Esophagus (tissue), 2 donors: ENCODE data around the gene CNTNAP5. TPM values are rescaled to one million over a fixed set of nuclear protein-coding genes. Genes with fewer than 3 reads are reported as not detected.

Experiments used
- H3K27ac ChIP-seq, 2 donors: one replicate each; pipeline ENCODE4 v1.5.1; 2013; ENCODE audit warnings: low read depth in 2 of 2, mild to moderate bottlenecking in 2 of 2, inconsistent platforms in 1 of 2, low read length in 1 of 2, moderate library complexity in 1 of 2
- H3K27me3 ChIP-seq, 2 donors: one replicate each; pipeline ENCODE4 v1.6.1; 2013; ENCODE audit warnings: low read length in 2 of 2, control low read depth in 1 of 2, mild to moderate bottlenecking in 1 of 2; ENCODE audit not compliant: insufficient read depth in 2 of 2, control insufficient read depth in 1 of 2
- H3K36me3 ChIP-seq, 2 donors: one replicate each; pipeline ENCODE4 v1.6.1; 2013; ENCODE audit warnings: low read length in 1 of 2; ENCODE audit not compliant: control insufficient read depth in 2 of 2, insufficient read depth in 2 of 2
- H3K4me1 ChIP-seq, 2 donors: one replicate each; pipeline ENCODE4 v1.6.1; 2013; ENCODE audit warnings: low read length in 1 of 2; ENCODE audit not compliant: control insufficient read depth in 2 of 2, insufficient read depth in 2 of 2
- H3K4me3 ChIP-seq, 2 donors: one replicate each; pipeline ENCODE4 v1.5.1; 2013; ENCODE audit warnings: low read length in 2 of 2, mild to moderate bottlenecking in 2 of 2, low read depth in 1 of 2, moderate library complexity in 1 of 2
- H3K9me3 ChIP-seq, 2 donors: one replicate each; pipeline ENCODE4 v1.6.1; 2013; ENCODE audit warnings: mild to moderate bottlenecking in 2 of 2, low read depth in 1 of 2, low read length in 1 of 2, moderate library complexity in 1 of 2; ENCODE audit not compliant: control insufficient read depth in 2 of 2, insufficient read depth in 1 of 2
- WGBS, 2 donors: extraction: QIAGEN DNeasy Blood & Tissue Kit; methylation state at CpG; one replicate each; pipeline ENCODE4 v1.1.7; 2013; 5-methylcytosine and 5-hydroxymethylcytosine counted together
- polyA plus RNA-seq, 2 donors: library from polyadenylated mRNA; stranded (reverse); fragments of 200-250 nt; gene quantifications; one replicate each; pipeline ENCODE4 v1.2.3, GENCODE V29; 2013
- donor health status: healthy with polysubstance abuse.
- donor health status: Bipolar disorder and iron deficiency.

CNTNAP5 gene
- polyA plus RNA-seq, 2 donors, result not detected

DNA sequence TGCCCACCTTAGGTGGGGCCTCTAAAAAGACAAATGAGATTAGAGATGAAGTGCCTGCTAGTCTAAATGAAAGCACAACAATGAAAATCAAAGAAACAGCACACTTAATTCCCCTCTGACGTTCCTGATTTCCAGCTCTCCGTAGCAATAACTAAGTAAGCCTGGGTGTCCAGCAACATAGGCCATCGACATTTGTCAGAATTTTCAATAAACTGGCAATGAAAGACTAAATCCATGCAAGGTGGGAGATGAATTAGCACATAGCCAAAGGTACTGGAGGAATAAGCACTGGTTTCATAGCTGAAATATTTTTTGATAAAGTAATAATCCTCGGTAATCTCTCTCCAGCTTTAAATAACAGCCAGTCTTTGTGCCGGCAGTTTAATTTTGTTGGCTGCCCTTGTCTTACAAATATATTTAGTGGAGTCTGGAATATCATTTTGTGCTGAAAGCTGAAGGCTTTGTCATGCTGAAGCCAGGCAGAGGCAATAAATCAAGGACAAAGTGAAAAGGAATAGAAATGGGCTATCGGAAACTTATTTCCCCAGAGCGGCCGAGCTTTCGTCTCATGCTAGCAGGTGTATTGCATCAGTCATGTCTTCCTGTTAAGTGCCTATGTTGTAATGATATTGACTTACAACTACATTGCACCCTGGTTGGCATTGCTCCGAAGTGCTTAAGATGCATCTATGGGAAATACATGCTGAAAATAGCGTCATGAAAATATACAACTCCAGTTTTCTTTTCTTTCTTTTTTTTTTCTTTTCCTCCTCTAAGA lies 790.1 kb downstream of the CNTNAP5 start:
- Histone ChIP-seq H3K27me3 (no peaks in the 10 kb centered on the region), H3K4me1 (no peaks in the 10 kb centered on the region), H3K4me3 (no peak overlapping the region), H3K27ac (no peak overlapping the region), H3K36me3 (no peaks in the 10 kb centered on the region), H3K9me3 (no peaks in the 10 kb centered on the region)
- 58 to 63% methylated on average over 11 of the region's 11 CpGs for WGBS, 2 donors

DNA sequence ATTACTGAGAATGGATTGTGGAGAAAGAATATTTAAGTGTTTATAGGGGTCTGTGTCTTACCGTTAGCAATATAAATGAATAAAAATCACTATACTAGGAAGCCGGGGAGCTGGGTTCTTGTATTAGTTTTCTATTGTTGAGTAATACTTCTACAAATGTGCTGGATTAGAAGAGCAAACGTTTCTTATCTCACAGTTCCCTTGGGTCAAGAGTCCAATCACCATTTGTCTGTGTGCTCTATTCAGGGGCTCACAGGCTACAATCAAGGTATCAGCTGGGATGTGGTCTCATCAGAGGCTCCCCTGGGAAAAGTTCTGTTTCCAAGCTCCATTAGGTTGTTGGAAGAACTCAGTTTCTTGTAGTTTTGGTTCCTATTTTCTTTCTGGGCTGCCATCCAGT lies 790.9 kb downstream of the CNTNAP5 start:
- Histone ChIP-seq H3K4me3 (no peak overlapping the region), H3K36me3 (no peaks in the 10 kb centered on the region), H3K27ac (no peak overlapping the region), H3K27me3 (no peaks in the 10 kb centered on the region), H3K9me3 (no peaks in the 10 kb centered on the region), H3K4me1 (no peaks in the 10 kb centered on the region)
- WGBS, 2 donors, result 60 to 65% methylated on average over 3 of the region's 3 CpGs

DNA sequence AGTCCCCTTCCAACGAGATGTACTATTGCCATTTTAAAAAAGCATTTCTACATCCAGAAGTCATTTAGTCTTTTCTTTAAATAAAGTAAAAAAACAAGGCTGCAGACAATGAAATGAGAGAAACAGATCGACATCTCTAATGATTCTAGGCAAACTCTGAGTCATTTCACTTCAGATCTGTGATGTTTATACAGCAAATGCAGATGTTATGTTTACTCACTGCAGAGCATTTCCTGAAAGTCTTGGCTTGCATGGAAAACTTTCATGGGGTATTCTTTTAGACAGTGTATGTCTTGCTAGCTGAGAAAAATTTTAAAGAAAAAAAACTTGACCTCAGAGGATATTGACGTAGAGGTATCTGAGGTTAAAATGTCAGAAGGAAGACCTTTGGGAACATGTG lies 797.4 kb downstream of the CNTNAP5 start:
- H3K9me3 ChIP-seq, result peaks cover 0 to 2% of the 10 kb centered on the region in 2 donors
- no peaks in the 10 kb centered on the region for H3K27me3 ChIP-seq
- H3K36me3 ChIP-seq, result no peaks in the 10 kb centered on the region
- H3K27ac ChIP-seq, result no peak overlapping the region
- H3K4me1 ChIP-seq, result no peaks in the 10 kb centered on the region
- whole genome bisulfite sequencing, 2 donors, result 43 to 44% methylated on average over 3 of the region's 3 CpGs
- H3K4me3 ChIP-seq, result no peak overlapping the region

DNA sequence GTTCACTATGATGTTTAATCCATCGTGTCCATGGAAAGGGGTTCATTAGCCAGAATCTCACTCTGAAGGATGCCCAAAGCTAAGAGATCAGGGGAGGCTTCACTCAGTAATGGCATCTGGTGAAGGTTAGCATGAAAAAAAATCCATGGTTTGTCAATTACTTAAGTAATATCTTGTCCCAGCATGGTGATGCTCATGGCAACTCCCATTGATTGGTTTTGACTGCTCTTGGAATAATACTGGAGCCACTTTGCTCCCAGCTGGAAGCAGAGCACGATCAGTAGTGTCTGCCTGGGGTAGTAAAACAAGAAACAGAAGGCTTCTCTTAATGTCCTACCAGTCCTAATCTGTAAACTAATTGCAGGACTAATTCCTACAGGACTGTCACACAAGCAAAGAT lies 799.4 kb downstream of the CNTNAP5 start:
- Histone ChIP-seq H3K9me3 (peaks cover 0 to 2% of the 10 kb centered on the region in 2 donors), H3K36me3 (no peaks in the 10 kb centered on the region), H3K27ac (no peak overlapping the region), H3K4me3 (no peak overlapping the region), H3K27me3 (no peaks in the 10 kb centered on the region), H3K4me1 (no peaks in the 10 kb centered on the region)
- 58 to 62% methylated on average over 2 of the region's 2 CpGs for WGBS, 2 donors

DNA sequence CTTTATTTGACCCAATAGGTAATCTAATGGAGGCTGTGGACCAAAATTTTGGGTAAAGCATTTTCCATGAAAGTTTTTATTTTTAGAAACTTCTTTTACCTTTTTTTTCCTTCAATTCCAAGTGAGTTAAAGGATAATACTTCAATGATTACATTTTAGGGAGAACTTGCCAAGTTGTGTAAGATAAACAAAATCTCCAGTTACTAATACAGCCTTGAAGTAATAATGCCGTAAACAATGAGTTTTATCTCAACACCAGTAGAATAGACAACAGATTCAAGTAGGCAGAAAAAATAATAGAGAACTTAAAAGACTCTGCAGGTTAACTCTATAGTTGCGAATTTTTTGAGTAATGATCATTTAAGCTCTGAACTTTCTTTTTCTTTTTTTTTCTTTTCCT lies 807.4 kb downstream of the CNTNAP5 start:
- H3K27ac ChIP-seq, result no peak overlapping the region
- no peaks in the 10 kb centered on the region for H3K9me3 ChIP-seq
- no peaks in the 10 kb centered on the region for H3K4me1 ChIP-seq
- WGBS, 2 donors, result 46 to 70% methylated on average over 2 of the region's 2 CpGs
- H3K36me3 ChIP-seq, result no peaks in the 10 kb centered on the region
- H3K4me3 ChIP-seq, result no peak overlapping the region
- no peaks in the 10 kb centered on the region for H3K27me3 ChIP-seq

DNA sequence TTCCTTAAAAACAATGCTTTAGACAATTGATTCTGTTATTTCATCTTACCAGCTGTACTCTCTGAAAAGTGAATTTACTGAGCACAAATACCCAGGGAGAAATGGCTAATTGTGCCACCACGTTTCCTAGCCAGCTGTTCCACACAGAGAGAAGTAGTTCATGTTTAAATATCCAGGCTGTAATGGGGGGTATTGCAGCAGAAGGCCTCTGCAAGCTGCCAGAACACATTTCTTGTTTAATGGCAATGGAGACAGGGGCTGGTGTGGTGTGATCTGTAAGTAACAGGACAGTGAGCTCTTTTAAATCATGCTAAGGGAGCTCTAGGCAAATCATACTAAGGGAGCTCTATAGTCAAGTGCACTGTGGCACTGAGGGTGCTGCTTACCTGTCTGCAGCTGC lies 809.2 kb downstream of the CNTNAP5 start:
- Histone ChIP-seq H3K4me1 (no peaks in the 10 kb centered on the region), H3K4me3 (no peak overlapping the region), H3K27ac (no peak overlapping the region), H3K36me3 (no peaks in the 10 kb centered on the region), H3K27me3 (no peaks in the 10 kb centered on the region), H3K9me3 (no peaks in the 10 kb centered on the region)
- WGBS, 2 donors, result 43 to 49% methylated on average over 1 of the region's 1 CpG

DNA sequence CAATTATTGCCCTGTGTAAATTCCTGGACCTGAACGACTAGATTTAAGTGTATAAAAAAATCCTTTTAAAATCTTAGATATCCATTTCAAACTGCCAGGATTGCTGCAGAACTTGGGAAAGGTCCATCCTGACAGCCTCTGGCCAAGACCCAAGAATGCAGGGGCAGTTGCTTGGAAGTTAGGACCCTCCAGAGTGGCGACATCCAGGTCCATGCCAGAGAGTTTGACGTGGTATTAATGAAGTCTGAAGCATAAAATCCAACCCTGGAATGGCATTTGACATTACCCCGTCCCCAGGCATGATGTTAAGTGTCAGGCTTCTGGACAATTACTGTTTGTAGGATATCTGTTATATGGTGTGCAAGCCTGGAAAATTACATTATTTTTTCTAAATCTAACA lies 810.2 kb downstream of the CNTNAP5 start:
- H3K27me3 ChIP-seq, result no peaks in the 10 kb centered on the region
- 58 to 70% methylated on average over 4 of the region's 4 CpGs for WGBS, 2 donors
- H3K4me3 ChIP-seq, result no peak overlapping the region
- no peaks in the 10 kb centered on the region for H3K4me1 ChIP-seq
- H3K27ac ChIP-seq, result no peak overlapping the region
- peaks cover 0 to 2% of the 10 kb centered on the region in 2 donors for H3K9me3 ChIP-seq
- no peaks in the 10 kb centered on the region for H3K36me3 ChIP-seq

DNA sequence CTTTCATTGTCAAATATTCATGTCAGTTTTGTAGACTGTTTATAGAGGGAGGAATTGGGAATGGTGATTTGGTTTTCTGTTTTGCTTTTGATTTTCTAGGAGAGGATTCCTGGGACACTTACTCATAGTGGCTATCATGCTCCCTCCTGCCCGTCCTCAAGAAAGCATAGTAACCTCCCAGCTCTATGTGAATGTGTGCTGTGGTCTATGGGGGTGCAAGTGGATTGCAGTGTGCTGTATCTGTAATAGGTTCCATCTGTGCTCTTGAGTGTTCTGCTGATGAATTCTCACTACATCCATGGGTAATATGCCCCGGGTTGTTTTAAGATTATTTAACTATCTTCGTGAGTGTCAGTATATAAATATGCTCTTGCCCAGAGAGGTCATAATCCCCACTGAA lies 811.3 kb downstream of the CNTNAP5 start:
- Histone ChIP-seq H3K27ac (no peak overlapping the region), H3K27me3 (no peaks in the 10 kb centered on the region), H3K4me3 (no peak overlapping the region), H3K9me3 (peaks cover 0 to 3% of the 10 kb centered on the region in 2 donors), H3K4me1 (no peaks in the 10 kb centered on the region), H3K36me3 (no peaks in the 10 kb centered on the region)
- 18 to 24% methylated on average over 3 of the region's 3 CpGs for WGBS, 2 donors

DNA sequence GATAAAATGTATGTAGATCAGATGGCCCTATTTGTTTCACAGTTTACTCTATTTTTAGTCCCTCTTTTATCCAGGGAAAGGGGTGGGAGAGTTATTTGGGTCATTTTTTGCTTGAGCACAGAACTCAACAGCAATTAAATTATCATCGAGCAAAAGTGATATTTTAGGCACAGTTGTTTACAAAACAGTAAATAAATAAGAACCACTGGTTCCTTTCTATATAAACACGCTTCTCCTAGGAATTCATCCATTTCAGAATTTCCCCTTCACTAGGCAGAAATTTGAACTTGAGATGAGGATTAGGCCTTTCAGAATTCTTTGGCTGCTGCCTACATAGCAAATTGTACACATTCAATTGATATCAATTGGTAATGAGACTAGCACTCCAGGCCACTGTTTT lies 812.4 kb downstream of the CNTNAP5 start:
- H3K27me3 ChIP-seq, result no peaks in the 10 kb centered on the region
- 64 to 65% methylated on average over 2 of the region's 2 CpGs for WGBS, 2 donors
- no peak overlapping the region for H3K4me3 ChIP-seq
- peaks cover 0 to 3% of the 10 kb centered on the region in 2 donors for H3K9me3 ChIP-seq
- no peaks in the 10 kb centered on the region for H3K36me3 ChIP-seq
- H3K4me1 ChIP-seq, result no peaks in the 10 kb centered on the region
- H3K27ac ChIP-seq, result no peak overlapping the region

DNA sequence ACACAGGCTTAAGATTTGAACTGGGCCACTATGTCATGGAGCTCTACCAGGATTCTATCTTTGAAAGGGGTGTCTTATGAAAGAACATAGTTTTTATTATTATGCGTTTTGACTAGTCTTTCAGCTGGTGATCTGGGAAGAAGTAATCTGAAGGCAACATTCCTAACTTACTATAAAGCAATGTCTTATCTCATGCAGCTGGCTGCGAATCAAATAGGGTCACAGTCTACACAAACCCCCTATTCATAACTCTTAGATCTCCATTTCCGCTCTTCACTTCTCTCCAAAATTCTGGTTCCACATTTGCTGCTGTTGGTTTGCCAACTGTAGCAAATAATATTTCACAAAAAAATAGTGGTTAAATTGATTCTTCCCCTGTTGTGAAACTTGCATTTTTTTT lies 813.3 kb downstream of the CNTNAP5 start:
- Histone ChIP-seq H3K9me3 (peaks cover 0 to 3% of the 10 kb centered on the region in 2 donors), H3K4me3 (no peak overlapping the region), H3K27me3 (no peaks in the 10 kb centered on the region), H3K36me3 (no peaks in the 10 kb centered on the region), H3K4me1 (no peaks in the 10 kb centered on the region), H3K27ac (no peak overlapping the region)
- 87 to 91% methylated on average over 3 of the region's 3 CpGs for WGBS, 2 donors
